Breast epithelium (tissue), 4 donors: ENCODE measurements around the gene PLA2G3. TPM values are rescaled to one million over a fixed set of nuclear protein-coding genes. Genes with fewer than 3 reads are reported as not detected.

Experiments used
- DNase-seq, 2 donors: peaks; one replicate each; pipeline ENCODE4 v3.0.0-alpha.2; 2019; ENCODE audit warnings: low spot score in 2 of 2
- H3K27ac ChIP-seq, 2 donors: fragments of 200-600 bp; sonication (generic) in 1 of 2; one replicate each; pipeline ENCODE4 v1.5.1; 2016 to 2019; ENCODE audit warnings: mild to moderate bottlenecking in 1 of 2
- H3K27me3 ChIP-seq, 2 donors: fragments of 200-600 bp; sonication (generic) in 1 of 2; one replicate each; pipeline versions ENCODE4 v1.5.1 to v1.6.0; 2017 to 2019; ENCODE audit warnings: control low read depth in 1 of 2, mild to moderate bottlenecking in 1 of 2
- H3K36me3 ChIP-seq: fragments of 200-600 bp; one replicate; pipeline ENCODE4 v1.5.1; 2019
- H3K4me1 ChIP-seq, 2 donors: fragments of 200-600 bp; sonication (generic); one replicate each; pipeline ENCODE4 v1.5.1; 2016 to 2019; ENCODE audit warnings: control low read depth in 1 of 2
- H3K4me3 ChIP-seq, 3 donors: fragments of 200-600 bp; sonication (generic); 1 replicate in 2 of 3; 2 replicates in 1 of 3; pipeline ENCODE4 v1.5.1; 2016 to 2019; ENCODE audit warnings: mild to moderate bottlenecking in 3 of 3, moderate library complexity in 2 of 3
- H3K9me3 ChIP-seq, 2 donors: fragments of 200-600 bp; sonication (generic) in 1 of 2; one replicate each; pipeline ENCODE4 v1.5.1; 2016 to 2019; ENCODE audit warnings: control low read depth in 1 of 2
- POLR2A ChIP-seq: fragments of 450-650 bp; IDR thresholded peaks from one replicate; pipeline ENCODE4 v1.6.1; 2016; ENCODE audit warnings: antibody characterized with exemption, mild to moderate bottlenecking, moderate library complexity
- POLR2AphosphoS5 ChIP-seq, 3 donors: sonication (generic); formaldehyde crosslinking; IDR thresholded peaks; one replicate each; pipeline ENCODE4 v1.6.1; 2017; ENCODE audit warnings: antibody characterized with exemption in 3 of 3
- intact Hi-C: fragments of 100-400 bp; cut with DNase I; formaldehyde crosslinking; loops from one replicate; pipeline ENCODE4 v1.15.1; 2023; ENCODE audit warnings: low total_unique reads
- total RNA-seq, 3 donors: library from RNA; depleted of rRNA; stranded (reverse); fragments of >200 nt; gene quantifications; one replicate each; pipeline ENCODE4 v1.1.0, GENCODE V29; 2016
- TF ChIP-seq, protein P1 (sequence below), 3 donors: fragments of 450-650 bp; IDR thresholded peaks; one replicate each; pipeline ENCODE4 v1.5.1; 2016 to 2017; ENCODE audit warnings: antibody characterized with exemption in 3 of 3, mild to moderate bottlenecking in 3 of 3, moderate library complexity in 3 of 3

Gene PLA2G3
- total RNA-seq, 3 donors from 2014 or later = not detected

DNA sequence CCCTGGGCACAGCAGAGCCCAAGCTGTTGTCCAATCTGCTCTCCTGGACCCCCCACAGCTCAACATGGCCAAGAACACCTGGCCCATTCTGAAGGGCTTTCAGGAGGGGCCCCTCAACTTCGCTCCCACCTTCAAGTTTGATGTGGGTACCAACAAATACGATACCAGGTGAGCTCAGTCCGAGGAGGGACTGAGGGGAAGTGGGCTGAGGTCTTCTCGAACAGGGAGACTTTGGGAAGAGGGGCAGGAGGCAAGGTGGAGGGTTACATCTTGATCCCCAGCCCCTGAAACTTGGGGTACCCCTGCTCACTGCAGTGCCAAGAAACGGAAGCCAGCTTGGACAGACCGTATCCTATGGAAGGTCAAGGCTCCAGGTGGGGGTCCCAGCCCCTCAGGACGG is 12.2 kb downstream of the PLA2G3 start:
- TF ChIP-seq POLR2A (no peak), POLR2AphosphoS5 (IDR thresholded peaks at IDR 0.05) (no peak)
- TF ChIP-seq, protein P1, sequence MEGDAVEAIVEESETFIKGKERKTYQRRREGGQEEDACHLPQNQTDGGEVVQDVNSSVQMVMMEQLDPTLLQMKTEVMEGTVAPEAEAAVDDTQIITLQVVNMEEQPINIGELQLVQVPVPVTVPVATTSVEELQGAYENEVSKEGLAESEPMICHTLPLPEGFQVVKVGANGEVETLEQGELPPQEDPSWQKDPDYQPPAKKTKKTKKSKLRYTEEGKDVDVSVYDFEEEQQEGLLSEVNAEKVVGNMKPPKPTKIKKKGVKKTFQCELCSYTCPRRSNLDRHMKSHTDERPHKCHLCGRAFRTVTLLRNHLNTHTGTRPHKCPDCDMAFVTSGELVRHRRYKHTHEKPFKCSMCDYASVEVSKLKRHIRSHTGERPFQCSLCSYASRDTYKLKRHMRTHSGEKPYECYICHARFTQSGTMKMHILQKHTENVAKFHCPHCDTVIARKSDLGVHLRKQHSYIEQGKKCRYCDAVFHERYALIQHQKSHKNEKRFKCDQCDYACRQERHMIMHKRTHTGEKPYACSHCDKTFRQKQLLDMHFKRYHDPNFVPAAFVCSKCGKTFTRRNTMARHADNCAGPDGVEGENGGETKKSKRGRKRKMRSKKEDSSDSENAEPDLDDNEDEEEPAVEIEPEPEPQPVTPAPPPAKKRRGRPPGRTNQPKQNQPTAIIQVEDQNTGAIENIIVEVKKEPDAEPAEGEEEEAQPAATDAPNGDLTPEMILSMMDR (IDR thresholded peaks at IDR 0.05) = no peak
- DNase-seq = no peak
- no peak overlapping the region for H3K4me3 ChIP-seq
- H3K27me3 ChIP-seq = no peaks in the 10 kb centered on the region
- no peaks in the 10 kb centered on the region for H3K9me3 ChIP-seq
- H3K27ac ChIP-seq = no peak overlapping the region
- peaks cover 0 to 8% of the 10 kb centered on the region in 2 donors for H3K4me1 ChIP-seq
- intact Hi-C loops = no loop called here
- no peaks in the 10 kb centered on the region for H3K36me3 ChIP-seq

DNA sequence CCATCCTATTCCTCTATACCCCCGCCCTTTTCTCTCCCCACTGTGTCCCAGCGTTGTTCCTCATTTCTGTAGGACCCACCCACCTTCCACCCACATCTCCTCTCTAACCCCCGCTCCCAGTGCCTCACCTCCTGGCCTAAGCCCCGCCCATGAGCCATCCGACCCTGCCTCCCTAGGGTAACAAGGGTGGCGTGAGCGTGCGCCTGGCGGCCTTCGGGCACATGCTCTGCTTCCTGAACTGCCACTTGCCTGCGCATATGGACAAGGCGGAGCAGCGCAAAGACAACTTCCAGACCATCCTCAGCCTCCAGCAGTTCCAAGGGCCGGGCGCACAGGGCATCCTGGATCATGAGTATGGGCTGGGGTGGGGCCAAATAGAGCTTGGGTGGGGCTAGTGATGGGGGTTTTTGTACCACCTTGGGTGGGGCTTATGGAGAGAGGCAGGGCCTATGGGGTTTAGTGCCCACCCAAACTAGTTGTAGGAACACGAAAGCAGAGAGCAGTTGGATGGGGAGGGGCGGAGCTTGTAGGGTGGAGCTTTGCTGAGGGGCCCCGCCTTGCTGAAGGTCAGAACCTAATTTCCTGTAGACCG is 13.0 kb downstream of the PLA2G3 start:
- Histone ChIP-seq H3K27me3 (no peaks in the 10 kb centered on the region), H3K27ac (no peak overlapping the region), H3K4me3 (no peak overlapping the region), H3K9me3 (no peaks in the 10 kb centered on the region), H3K36me3 (no peaks in the 10 kb centered on the region), H3K4me1 (peaks cover 3 to 14% of the 10 kb centered on the region in 2 donors)
- no peak for DNase-seq
- TF ChIP-seq POLR2AphosphoS5 (IDR thresholded peaks at IDR 0.05) (no peak), POLR2A (no peak)
- TF ChIP-seq, protein P1 (IDR thresholded peaks at IDR 0.05) = no peak
- intact Hi-C loops = loop anchor here (2.0 kb wide), 1 partner anchor 50 kb away; no protein-coding TSS in a partner anchor

DNA sequence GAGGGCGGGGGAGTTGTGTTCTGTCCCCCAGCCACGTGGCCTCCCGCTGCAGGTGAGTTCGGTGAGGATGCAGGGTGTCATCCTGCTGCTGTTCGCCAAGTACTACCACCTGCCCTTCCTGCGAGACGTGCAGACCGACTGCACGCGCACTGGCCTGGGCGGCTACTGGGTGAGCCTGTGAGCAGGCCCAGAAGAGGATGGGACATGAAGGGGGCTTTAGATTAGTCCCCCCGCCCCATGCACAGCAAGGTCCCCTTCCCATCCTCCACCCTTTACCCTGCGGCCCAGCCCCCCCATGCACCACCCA is 13.5 kb downstream of the PLA2G3 start:
- H3K27ac ChIP-seq = no peak overlapping the region
- no peak for DNase-seq
- H3K4me1 ChIP-seq = peaks cover 3 to 12% of the 10 kb centered on the region in 2 donors
- H3K27me3 ChIP-seq = no peaks in the 10 kb centered on the region
- no peaks in the 10 kb centered on the region for H3K36me3 ChIP-seq
- TF ChIP-seq POLR2AphosphoS5 (IDR thresholded peaks at IDR 0.05) (no peak), POLR2A (no peak)
- TF ChIP-seq, protein P1 (IDR thresholded peaks at IDR 0.05) = no peak
- intact Hi-C loops = loop anchor here (2.0 kb wide), 1 partner anchor 50 kb away; no protein-coding TSS in a partner anchor
- no peaks in the 10 kb centered on the region for H3K9me3 ChIP-seq
- H3K4me3 ChIP-seq = no peak overlapping the region

DNA sequence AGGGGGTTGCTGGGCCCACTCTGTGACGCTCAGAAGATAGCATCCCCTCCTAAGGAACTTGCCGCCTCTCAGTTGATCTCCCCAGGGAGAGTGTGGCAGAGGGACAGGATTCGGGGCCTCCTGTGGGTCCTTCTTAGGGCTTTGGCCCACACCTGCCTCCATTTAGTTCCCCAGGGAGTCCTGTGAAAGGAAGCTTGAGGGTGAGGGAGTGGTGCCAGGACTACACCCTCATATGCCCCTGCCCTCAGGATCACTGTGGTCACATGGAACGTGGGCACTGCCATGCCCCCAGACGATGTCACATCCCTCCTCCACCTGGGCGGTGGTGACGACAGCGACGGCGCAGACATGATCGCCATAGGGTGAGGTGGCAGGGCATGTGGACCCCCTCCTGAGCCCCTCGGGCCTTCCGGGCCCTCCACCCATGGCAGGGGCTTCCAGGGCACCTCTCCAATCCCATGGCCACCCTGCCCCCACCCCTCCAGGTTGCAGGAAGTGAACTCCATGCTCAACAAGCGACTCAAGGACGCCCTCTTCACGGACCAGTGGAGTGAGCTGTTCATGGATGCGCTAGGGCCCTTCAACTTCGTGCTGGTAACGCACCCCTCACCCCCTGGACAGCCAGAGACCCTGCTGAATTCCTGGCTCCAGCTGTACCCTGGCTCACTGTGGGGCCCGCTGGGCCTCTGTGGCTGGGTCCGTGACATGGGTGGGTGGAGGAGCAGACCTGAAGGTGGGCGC is 14.0 kb downstream of the PLA2G3 start:
- TF ChIP-seq, protein P1 (IDR thresholded peaks at IDR 0.05) = no peak
- TF ChIP-seq POLR2A (no peak), POLR2AphosphoS5 (IDR thresholded peaks at IDR 0.05) (no peak)
- intact Hi-C loops = loop anchor here (2.0 kb wide), 1 partner anchor 51 kb away; no protein-coding TSS in a partner anchor
- Histone ChIP-seq H3K4me1 (peaks cover 3 to 7% of the 10 kb centered on the region in 2 donors), H3K27me3 (no peaks in the 10 kb centered on the region), H3K36me3 (no peaks in the 10 kb centered on the region), H3K4me3 (no peak overlapping the region), H3K27ac (no peak overlapping the region), H3K9me3 (no peaks in the 10 kb centered on the region)
- DNase-seq = no peak

DNA sequence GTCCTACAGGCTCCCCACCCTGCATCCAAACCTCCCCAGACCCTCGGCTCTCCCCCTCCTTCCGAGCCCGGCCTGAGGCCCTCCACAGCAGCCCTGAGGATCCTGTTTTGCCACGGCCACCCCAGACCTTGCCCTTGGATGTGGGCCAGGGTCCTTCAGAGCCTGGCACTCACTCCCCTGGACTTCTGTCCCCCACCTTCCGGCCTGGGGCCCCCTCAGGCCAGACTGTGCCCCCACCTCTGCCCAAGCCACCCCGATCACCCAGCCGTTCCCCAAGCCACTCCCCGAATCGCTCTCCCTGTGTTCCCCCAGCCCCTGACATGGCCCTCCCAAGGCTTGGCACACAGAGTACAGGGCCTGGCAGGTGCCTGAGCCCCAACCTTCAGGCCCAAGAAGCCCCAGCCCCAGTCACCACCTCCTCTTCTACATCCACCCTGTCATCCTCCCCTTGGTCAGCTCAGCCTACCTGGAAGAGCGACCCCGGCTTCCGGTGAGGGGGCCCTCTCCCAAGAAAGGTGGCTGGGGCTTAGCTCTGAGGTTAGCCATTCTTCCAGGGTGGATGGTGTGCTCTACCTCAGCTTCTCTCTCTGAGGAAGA is 14.7 kb downstream of the PLA2G3 start:
- Histone ChIP-seq H3K4me1 (peaks cover 3 to 7% of the 10 kb centered on the region in 2 donors), H3K27ac (no peak overlapping the region)
- DNase-seq = no peak

More for the DNA sequence above, 14.7 kb downstream of the PLA2G3 start:
- TF ChIP-seq, protein P1 (IDR thresholded peaks at IDR 0.05) = no peak
- TF ChIP-seq POLR2A (no peak), POLR2AphosphoS5 (IDR thresholded peaks at IDR 0.05) (no peak)
- Histone ChIP-seq H3K36me3 (no peaks in the 10 kb centered on the region), H3K27me3 (no peaks in the 10 kb centered on the region), H3K9me3 (no peaks in the 10 kb centered on the region), H3K4me3 (no peak overlapping the region)
- intact Hi-C loops = loop anchor here (2.0 kb wide), 1 partner anchor 51 kb away; no protein-coding TSS in a partner anchor
